HCT116 (cell line): ENCODE data around the gene C3orf70. TPM values are rescaled to one million over a fixed set of nuclear protein-coding genes. Genes with fewer than 3 reads are reported as not detected.

Experiments used
- ATAC-seq: fragments of 200-7000 bp; cut with Tn5 transposase; 2 replicates; pipeline ENCODE4 v1.9.1; 2020; ENCODE audit warnings: mild to moderate bottlenecking, moderate library complexity
- BruUV-seq: library from RNA; stranded (reverse); fragments of 400-500 nt; replicated peaks from 2 replicates; lab custom pipeline; 2021; lab: Mats Ljungman, UMichigan
- CTCF ChIA-PET: fragments of 300-600 bp; sonication (Branson Sonifier 250); formaldehyde crosslinking; loops from one replicate; lab custom pipeline; 2021; ENCODE audit warnings: antibody characterized with exemption; lab: Charles Lee
- POLR2A ChIA-PET: fragments of 300-600, 350-600 bp; sonication (Branson Sonifier 250); formaldehyde crosslinking; loops from one replicate; lab custom pipeline; 2021; ENCODE audit warnings: antibody characterized with exemption; lab: Charles Lee
- RAD21 ChIA-PET, 2 experiments: fragments of 300-600 bp; sonication (Branson Sonifier 250); formaldehyde crosslinking; loops; one replicate each; lab custom pipeline; 2023; ENCODE audit warnings: low total read pairs in 2 of 2; ENCODE audit not compliant: uncharacterized antibody in 2 of 2, unreplicated experiment in 2 of 2, low non-redundant PET in 1 of 2; lab: Charles Lee
- DNase-seq: peaks from one replicate; pipeline ENCODE4 v3.0.0-alpha.2; 2010; ENCODE audit warnings: low read depth, low spot score
- H2AFZ ChIP-seq: fragments of 200-600 bp; shearing (Covaris generic), sonication (generic); 2 replicates; pipeline ENCODE4 v1.6.1; 2017; ENCODE audit warnings: low read depth, mixed run types, mixed read lengths, antibody characterized with exemption, low read length; ENCODE audit not compliant: poor library complexity, severe bottlenecking
- H3K27ac ChIP-seq: 2 replicates; pipeline ENCODE4 v1.5.1; 2012; ENCODE audit warnings: low read depth, low read length
- H3K27me3 ChIP-seq: fragments of 200-600 bp; sonication (generic); 2 replicates; pipeline ENCODE4 v1.6.1; 2016; ENCODE audit warnings: mixed run types, low read length, mixed read lengths; ENCODE audit not compliant: insufficient read depth
- H3K36me3 ChIP-seq, 2 experiments: fragments of 200-500 bp in 1 of 2; fragments of 200-600 bp in 1 of 2; sonication (Bioruptor generic) in 1 of 2; sonication (generic) in 1 of 2; 2 replicates each; pipeline versions ENCODE4 v1.5.1 to v1.6.1; 2014 to 2016; ENCODE audit warnings: low read length in 2 of 2, inconsistent platforms in 1 of 2, mixed read lengths in 1 of 2, mixed run types in 1 of 2; ENCODE audit not compliant: insufficient read depth in 2 of 2, control insufficient read depth in 1 of 2
- H3K4me1 ChIP-seq, 2 experiments: fragments of 200-600 bp in 1 of 2; sonication (generic) in 1 of 2; 2 replicates each; pipeline versions ENCODE4 v1.5.1 to v1.6.1; 2012 to 2017; ENCODE audit warnings: low read length in 2 of 2, inconsistent platforms in 1 of 2, mild to moderate bottlenecking in 1 of 2, mixed read lengths in 1 of 2, mixed run types in 1 of 2, moderate library complexity in 1 of 2; ENCODE audit not compliant: insufficient read depth in 2 of 2, control insufficient read depth in 1 of 2
- H3K4me2 ChIP-seq: fragments of 200-600 bp; sonication (generic); 2 replicates; pipeline ENCODE4 v1.6.1; 2017; ENCODE audit warnings: mixed run types, low read length, mixed read lengths
- H3K4me3 ChIP-seq, 2 experiments: fragments of 200-600 bp in 1 of 2; sonication (generic) in 1 of 2; replicated peaks in 1 of 2; 2 replicates each; pipeline ENCODE4 v1.5.1; 2011 to 2016; ENCODE audit warnings: low read length in 2 of 2, control low read depth in 1 of 2, low read depth in 1 of 2, mild to moderate bottlenecking in 1 of 2, mixed read lengths in 1 of 2, mixed run types in 1 of 2
- H3K79me2 ChIP-seq: fragments of 200-600 bp; sonication (generic); 2 replicates; pipeline ENCODE4 v1.6.1; 2017; ENCODE audit warnings: mild to moderate bottlenecking, mixed run types, low read length, moderate library complexity, mixed read lengths; ENCODE audit not compliant: insufficient read depth
- H3K9ac ChIP-seq: fragments of 200-600 bp; sonication (generic); 2 replicates; pipeline ENCODE4 v1.6.1; 2016; ENCODE audit warnings: low read length, mixed read lengths
- H3K9me2 ChIP-seq: fragments of 200-600 bp; sonication (generic), shearing (Covaris generic); 2 replicates; pipeline ENCODE4 v1.6.1; 2017; ENCODE audit warnings: mixed run types, mild to moderate bottlenecking, moderate library complexity; ENCODE audit not compliant: insufficient read depth
- H3K9me3 ChIP-seq, 2 experiments: fragments of 200-500 bp in 1 of 2; fragments of 200-600 bp in 1 of 2; sonication (Bioruptor generic) in 1 of 2; sonication (generic) in 1 of 2; 2 replicates each; pipeline ENCODE4 v1.6.1; 2014 to 2017; ENCODE audit warnings: low read length in 2 of 2, mixed read lengths in 2 of 2, inconsistent platforms in 1 of 2, low read depth in 1 of 2, mild to moderate bottlenecking in 1 of 2, mixed run types in 1 of 2, moderate library complexity in 1 of 2; ENCODE audit not compliant: control insufficient read depth in 1 of 2, insufficient read depth in 1 of 2
- H4K20me1 ChIP-seq: fragments of 200-600 bp; sonication (generic), shearing (Covaris generic); 2 replicates; pipeline ENCODE4 v1.6.1; 2017; ENCODE audit warnings: mixed run types, mild to moderate bottlenecking, moderate library complexity; ENCODE audit not compliant: insufficient read depth
- CEBPB ChIP-seq: IDR thresholded peaks from 2 replicates; pipeline ENCODE4 v1.6.1; 2012; ENCODE audit warnings: low read depth
- CTCF ChIP-seq, 3 experiments: fragments of 200-600 bp in 1 of 3; sonication (generic) in 1 of 3; IDR thresholded peaks in 2 of 3; conservative IDR thresholded peaks in 1 of 3; 2 replicates each; pipeline ENCODE4 v1.5.1; 2012 to 2017; ENCODE audit warnings: low read depth in 2 of 3, low read length in 2 of 3, antibody characterized with exemption in 1 of 3, borderline replicate concordance in 1 of 3, control low read depth in 1 of 3, mild to moderate bottlenecking in 1 of 3, mixed read lengths in 1 of 3, mixed run types in 1 of 3, moderate library complexity in 1 of 3; ENCODE audit not compliant: insufficient read depth in 1 of 3
- EZH2phosphoT487 ChIP-seq: fragments of 200-600 bp; IDR thresholded peaks from 2 replicates; pipeline ENCODE4 v1.6.1; 2018; ENCODE audit warnings: antibody characterized with exemption, borderline replicate concordance
- FOSL1 ChIP-seq: IDR thresholded peaks from 2 replicates; pipeline ENCODE4 v1.6.1; 2012; ENCODE audit warnings: low read depth
- SP1 ChIP-seq: IDR thresholded peaks from 2 replicates; pipeline ENCODE4 v1.6.1; 2012; ENCODE audit warnings: low read depth
- ZFX ChIP-seq: fragments of 450-650 bp; IDR thresholded peaks from 2 replicates; pipeline ENCODE4 v1.6.1; 2017
- intact Hi-C: fragments of 100-400 bp; cut with micrococcal nuclease; formaldehyde crosslinking; loops from 2 replicates; pipeline ENCODE4 v1.10.0; 2022
- total RNA-seq: library from RNA; stranded (reverse); gene quantifications from one replicate; pipeline ENCODE4 v1.2.1, GENCODE V29; 2021; ENCODE audit not compliant: unreplicated experiment
- TF ChIP-seq, protein P1 (sequence below): IDR thresholded peaks from 2 replicates; pipeline ENCODE4 v1.6.1; 2011; ENCODE audit warnings: mild to moderate bottlenecking, low read length, moderate library complexity; ENCODE audit not compliant: insufficient replicate concordance; ENCODE audit errors: extremely low read depth
- TF ChIP-seq, protein P2 (sequence below): IDR thresholded peaks from 2 replicates; pipeline ENCODE4 v1.6.1; 2012

C3orf70 gene
- total RNA-seq, 1 experiment from 2014 or later: not detected

GRCh38 chr3:185040425-185040824 lies 112.4 kb downstream of the C3orf70 start:
- H3K9me3 ChIP-seq: no peaks in the 10 kb centered on the region; a peak in 1 of 4 replicates
- no peaks in the 10 kb centered on the region for H3K4me1 ChIP-seq
- no peak overlapping the region for H2AFZ ChIP-seq
- ChIA-PET RAD21 (no interaction called here), POLR2A (no interaction called here), CTCF (no interaction called here)
- H3K27me3 ChIP-seq: no peaks in the 10 kb centered on the region
- H3K9me2 ChIP-seq: no peaks in the 10 kb centered on the region
- H3K79me2 ChIP-seq: no peaks in the 10 kb centered on the region
- H4K20me1 ChIP-seq: no peaks in the 10 kb centered on the region
- H3K4me3 ChIP-seq: no peak overlapping the region
- ATAC-seq (no peak), DNase-seq (no peak)
- H3K36me3 ChIP-seq: no peaks in the 10 kb centered on the region
- TF ChIP-seq, protein P1, sequence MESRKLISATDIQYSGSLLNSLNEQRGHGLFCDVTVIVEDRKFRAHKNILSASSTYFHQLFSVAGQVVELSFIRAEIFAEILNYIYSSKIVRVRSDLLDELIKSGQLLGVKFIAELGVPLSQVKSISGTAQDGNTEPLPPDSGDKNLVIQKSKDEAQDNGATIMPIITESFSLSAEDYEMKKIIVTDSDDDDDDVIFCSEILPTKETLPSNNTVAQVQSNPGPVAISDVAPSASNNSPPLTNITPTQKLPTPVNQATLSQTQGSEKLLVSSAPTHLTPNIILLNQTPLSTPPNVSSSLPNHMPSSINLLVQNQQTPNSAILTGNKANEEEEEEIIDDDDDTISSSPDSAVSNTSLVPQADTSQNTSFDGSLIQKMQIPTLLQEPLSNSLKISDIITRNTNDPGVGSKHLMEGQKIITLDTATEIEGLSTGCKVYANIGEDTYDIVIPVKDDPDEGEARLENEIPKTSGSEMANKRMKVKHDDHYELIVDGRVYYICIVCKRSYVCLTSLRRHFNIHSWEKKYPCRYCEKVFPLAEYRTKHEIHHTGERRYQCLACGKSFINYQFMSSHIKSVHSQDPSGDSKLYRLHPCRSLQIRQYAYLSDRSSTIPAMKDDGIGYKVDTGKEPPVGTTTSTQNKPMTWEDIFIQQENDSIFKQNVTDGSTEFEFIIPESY: no peak
- TF ChIP-seq EZH2phosphoT487: no peak
- TF ChIP-seq ZFX: no peak
- no peak overlapping the region for H3K9ac ChIP-seq
- H3K27ac ChIP-seq: no peak overlapping the region
- intact Hi-C loops: no loop called here
- BruUV-seq: no TSS peak
- no peak overlapping the region for H3K4me2 ChIP-seq

DNA sequence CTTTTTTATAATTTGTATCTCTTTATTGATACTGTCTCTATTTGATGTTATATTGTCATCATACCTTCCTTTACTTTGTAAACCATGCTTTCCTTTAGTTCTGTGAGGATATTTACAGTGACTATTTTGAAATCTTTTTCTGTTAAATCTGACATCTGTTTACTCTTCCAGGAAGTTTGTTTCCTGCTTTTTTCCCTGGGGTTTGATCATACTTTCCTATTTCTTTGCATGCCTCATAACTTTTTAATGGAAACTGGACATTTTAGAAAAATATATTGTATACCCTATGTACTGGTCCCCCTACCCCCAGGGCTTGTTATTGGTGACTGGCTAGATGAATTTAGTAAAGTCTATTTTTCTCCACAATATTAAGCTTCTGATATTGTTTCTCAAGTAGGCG lies 115.1 kb downstream of the C3orf70 start:
- Histone ChIP-seq H3K9me3 (no peaks in the 10 kb centered on the region; a peak in 1 of 4 replicates), H3K4me2 (no peak overlapping the region), H3K4me3 (no peak overlapping the region), H3K9ac (no peak overlapping the region), H4K20me1 (no peaks in the 10 kb centered on the region), H2AFZ (no peak overlapping the region), H3K27ac (no peak overlapping the region), H3K4me1 (no peaks in the 10 kb centered on the region), H3K79me2 (no peaks in the 10 kb centered on the region), H3K27me3 (no peaks in the 10 kb centered on the region), H3K9me2 (no peaks in the 10 kb centered on the region), H3K36me3 (no peaks in the 10 kb centered on the region)
- DNase-seq: no peak
- intact Hi-C loops: no loop called here
- TF ChIP-seq, protein P1: no peak
- TF ChIP-seq CEBPB (no peak), SP1 (no peak), CTCF (IDR thresholded peaks at IDR 0.05 in 2 of 3, conservative IDR thresholded peaks at IDR 0.05 in 1 of 3; ENCODE audit: borderline replicate concordance in 1 of 3, insufficient read depth in 1 of 3, low read depth in 2 of 3, low read length in 2 of 3) (no peak), FOSL1 (no peak)
- TF ChIP-seq, protein P2, sequence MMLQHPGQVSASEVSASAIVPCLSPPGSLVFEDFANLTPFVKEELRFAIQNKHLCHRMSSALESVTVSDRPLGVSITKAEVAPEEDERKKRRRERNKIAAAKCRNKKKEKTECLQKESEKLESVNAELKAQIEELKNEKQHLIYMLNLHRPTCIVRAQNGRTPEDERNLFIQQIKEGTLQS: no peak
- RAD21 ChIA-PET: no interaction called here
- CTCF ChIA-PET: no interaction called here
- POLR2A ChIA-PET: no interaction called here
- no TSS peak for BruUV-seq
- ATAC-seq: no peak
